ENCODE results near the gene GFPT1.
"Not testable (repeated sequence)": the region's sequence is repeated elsewhere in the genome, so short reads cannot be mapped to it uniquely, and the experiment has no call there.

The GFPT1 gene

DNA sequence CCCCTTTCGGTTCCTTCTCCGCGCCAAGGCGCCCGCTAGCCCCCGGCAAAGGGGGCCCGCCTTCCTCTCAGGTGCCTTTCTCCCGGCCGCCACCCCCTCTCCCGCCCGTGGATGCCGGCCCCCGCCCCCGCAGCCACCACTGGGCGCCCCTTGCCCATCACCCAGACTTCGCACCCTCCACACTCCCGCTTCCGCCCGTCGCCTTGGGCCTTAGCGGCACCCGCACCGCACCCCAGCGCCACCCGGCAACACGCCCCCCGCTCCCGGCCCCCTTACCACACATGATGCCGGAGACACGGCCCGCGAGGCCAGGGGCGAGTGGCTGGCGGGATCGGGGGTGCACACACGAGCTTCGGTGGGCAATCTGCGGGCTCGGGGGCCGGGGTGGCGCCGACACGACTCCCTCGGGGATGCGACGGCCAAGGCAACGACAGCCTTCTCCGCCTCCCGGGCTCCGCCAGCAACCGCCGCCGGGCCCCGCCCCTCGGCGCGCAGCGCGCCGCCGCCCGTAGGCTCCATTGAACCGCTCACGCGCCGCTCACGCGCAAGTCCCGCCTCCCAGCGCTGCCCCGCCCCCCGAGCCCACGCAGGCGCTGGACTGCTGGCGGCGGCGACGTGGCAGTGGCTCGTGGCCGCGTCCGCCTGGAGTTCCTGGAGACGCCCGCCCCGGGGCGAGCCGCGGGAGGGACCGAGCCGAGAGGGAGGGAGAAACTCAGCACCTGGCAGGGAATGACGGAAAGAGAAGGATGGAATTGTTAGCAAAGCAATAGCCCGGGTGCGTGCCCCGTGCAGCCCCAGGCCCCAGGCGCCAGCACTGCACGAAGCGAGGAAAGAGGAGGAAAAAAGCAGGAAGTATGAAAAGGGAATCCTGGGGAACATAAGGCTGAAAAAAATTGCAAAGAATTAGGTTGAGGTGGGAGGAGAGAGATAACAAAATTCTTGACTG lies at the start of gene GFPT1:
Gene GFPT1 (minus strand): TSS at position 439 of the 946 bp plus-strand sequence. CDS start 156 bp downstream, at position 283.
- peak; percentile 66 for DNase-seq

DNA sequence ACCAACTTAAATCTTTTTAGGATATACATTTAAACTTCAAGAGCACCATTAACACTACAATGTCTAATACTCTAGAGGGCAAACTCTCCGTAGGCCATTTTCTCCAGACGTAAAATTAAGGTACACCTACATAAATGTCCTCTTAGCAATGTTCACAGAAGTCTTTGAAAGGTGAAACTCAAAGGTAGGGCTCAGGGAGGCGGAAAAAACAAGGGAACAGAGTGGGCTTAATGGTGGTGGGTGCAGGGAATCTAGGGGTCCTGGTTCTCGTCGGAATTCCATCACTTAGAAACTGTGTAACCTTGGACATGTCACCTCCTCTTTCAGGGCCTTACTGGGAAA lies 49.5 kb upstream of the GFPT1 start:
- no peak for DNase-seq

DNA sequence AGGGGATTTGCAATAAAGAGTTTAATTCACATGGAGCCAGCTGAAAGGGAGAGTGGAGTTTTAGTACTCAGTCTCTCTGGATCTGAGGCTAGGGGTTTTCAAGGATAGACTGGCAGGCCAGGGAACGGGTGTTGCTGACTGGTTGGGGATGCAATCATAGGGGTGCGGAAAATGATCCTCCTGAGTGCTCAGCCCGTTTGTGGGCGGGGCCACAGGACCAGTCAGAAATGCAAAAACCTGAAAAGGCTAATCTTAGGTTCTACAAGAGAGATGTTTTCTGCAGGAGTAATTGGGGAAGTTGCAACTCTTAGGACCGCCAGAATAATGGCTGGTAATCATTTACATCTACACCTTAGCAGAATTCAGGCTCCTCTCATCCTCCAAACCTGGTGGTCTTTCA lies 47.7 kb upstream of the GFPT1 start:
- DNase-seq = no peak

DNA sequence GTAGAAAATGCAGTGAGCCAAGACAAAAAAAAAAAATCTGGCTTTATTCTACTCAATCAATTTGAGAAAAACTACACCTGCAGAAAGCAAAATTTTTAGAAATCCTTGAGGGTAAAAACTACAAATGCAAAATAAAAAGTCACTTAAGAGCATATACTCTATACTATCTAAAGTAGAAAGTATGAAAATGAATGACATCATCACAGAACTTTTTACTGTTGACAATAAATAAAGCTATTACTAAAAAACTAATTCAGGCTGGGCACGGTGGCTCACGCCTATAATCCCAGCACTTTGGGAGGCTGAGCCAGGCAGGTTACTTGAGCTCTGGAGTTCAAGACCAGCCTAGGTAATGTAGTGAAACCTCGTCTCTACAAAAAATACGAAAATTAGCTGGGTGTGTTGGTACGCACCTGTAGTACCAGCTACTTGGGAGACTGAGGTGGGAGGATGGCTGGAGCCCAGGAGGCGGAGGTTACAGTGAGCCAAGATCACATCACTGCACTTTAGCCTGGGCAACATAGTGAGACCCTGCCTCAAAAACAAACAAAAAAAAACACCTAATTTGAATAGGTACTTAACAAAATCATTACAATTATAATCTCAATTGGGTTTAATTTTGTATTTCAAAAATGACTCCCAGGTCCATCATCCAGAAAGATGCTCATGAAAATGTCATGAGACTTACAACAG lies 42.6 kb upstream of the GFPT1 start:
- no peak for DNase-seq

GRCh38 chr2:69428981-69429380 lies 42.0 kb upstream of the GFPT1 start:
- DNase-seq = no peak

GRCh38 chr2:69424419-69424818 lies 37.4 kb upstream of the GFPT1 start:
- DNase-seq = no peak

DNA sequence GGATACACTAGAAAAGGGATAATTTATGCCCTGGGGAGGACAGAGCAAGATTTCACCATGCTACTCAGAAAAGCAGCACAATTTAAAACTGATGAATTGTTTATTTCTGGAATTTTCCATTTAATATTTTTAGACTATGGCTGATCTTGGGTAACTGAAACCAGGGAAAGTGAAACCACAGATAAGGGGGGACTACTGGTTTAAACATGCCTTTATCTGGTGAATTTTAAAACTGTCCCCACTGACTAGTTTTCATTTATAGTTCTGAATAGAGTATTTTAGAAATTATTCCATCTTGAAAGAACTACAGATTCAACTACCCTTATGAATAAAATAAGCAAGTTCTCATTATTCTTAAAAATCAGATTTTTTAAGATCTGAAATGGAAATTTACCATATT lies 35.2 kb upstream of the GFPT1 start:
- DNase-seq = no peak

DNA sequence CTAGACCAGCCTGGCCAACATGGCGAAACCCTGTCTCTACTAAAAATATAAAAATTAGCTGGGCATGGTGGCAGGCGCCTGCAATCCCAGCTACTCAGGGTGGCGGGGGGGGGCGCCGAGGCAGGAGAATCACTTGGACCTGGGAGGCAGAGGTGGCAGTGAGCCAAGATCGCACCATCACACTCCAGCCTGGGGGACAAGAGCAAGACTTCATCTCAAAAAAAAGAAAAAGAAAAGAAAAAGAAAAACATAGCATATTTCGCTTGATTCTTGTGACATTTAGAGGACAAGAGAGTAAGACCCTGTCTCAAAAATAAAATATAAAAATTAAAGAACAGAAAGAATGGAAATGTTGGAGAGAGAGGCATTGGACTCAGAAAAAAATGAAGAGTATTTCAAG lies 32.1 kb upstream of the GFPT1 start:
- DNase-seq = not testable (repeated sequence)

DNA sequence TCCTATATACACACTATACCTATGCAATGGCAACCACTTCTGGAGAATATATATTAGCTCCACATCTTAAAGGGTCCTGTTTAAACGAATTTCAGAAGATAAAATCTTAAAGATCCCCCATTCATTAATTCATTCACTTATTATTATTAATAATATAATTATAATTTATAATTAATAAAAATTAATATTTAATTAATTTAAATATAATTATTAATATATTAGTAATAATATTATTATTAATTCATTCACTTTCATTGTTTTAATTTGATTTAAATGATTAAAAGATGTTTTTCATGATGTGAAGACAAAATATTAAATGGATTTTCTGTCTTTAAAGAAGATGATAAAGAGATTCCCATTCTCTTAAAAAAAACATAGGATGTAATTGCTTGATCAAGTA lies 29.1 kb upstream of the GFPT1 start:
- no peak for DNase-seq

- no peak for DNase-seq
Measured at GRCh38 chr2:69411120-69411519, 24.1 kb upstream of the GFPT1 start.

DNA sequence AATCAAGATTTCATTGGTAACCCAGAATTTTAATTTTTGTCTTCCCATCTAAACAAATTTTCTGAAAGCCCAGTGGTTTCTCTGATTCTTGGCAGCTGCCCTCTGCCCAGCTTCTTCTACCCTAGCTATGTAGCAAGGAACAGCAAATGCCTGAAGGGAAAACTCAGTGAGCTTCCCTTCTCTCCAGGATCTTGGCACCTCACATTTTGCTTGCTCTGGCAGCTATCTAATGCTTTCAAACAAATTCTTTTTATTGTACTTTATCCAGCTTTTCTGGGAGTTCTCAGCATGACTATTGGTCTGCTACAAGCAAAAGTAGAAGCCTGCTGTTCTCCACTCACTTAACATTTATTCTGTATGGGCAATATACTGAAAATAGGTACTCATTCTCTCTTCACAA lies 18.3 kb upstream of the GFPT1 start:
- no peak for DNase-seq

DNA sequence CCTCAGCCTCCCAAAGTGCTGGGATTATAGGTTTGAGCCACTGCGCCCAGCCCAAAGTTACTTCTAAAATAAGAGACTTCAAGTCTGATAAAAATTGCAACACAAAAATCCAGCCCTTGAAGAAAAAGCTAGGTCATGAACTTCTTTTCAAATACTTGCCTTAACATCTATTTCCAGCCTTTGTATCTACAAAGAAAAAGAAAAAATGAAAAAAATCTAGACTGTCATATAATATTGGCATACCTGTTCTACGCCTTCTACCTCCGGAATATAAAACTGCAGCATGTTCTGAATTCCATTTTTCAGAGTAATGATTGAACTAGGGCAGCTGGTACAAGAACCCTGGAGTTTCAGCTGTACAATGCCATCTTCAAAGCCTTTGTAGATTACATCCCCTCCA lies 13.1 kb upstream of the GFPT1 start:
- no peak for DNase-seq

DNA sequence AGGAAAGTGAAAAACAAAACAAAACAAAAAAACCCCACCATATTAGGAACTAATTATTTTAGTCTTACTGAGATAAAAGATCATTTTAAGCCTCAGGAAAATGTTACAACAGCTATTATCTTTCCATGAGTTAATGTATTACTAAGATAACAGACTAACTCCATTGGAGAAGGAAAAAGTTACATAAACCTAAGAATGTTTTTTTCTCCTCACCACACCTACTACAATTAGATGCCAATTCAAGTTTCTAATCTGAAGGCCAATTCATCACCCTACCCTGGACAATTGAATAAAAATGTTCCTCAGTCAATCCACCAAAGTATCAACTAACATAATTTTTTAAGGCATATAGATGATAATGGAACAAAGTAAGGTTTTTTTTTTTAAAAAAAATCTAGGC lies 10.2 kb upstream of the GFPT1 start:
- DNase-seq = no peak

DNA sequence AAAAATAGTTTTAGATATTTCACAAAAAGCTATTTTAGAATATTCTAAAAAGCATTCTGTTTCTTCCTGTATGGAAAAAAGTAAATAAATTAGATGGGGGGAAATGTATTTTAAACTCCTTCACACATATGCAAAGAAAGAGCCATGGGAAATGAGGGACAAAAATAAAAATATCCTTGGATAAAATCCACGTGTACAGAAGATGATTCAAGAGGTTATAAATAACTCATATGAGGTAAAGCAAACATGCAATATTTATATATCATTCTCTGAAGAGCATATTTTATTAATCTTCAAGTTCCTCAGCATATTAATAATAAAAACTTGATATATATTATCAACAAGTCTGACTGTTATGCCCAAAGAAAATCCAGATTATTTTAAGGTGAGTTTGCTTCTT lies 8.8 kb upstream of the GFPT1 start:
- DNase-seq = no peak

- DNase-seq = no peak
Measured at GRCh38 chr2:69393963-69394362, 6.9 kb upstream of the GFPT1 start.

- DNase-seq = no peak
Measured at GRCh38 chr2:69390471-69390870, 3.4 kb upstream of the GFPT1 start.

GRCh38 chr2:69390001-69390400 lies 3.0 kb upstream of the GFPT1 start:
- DNase-seq = no peak

- DNase-seq = no peak
Measured at GRCh38 chr2:69389271-69389670, 2.2 kb upstream of the GFPT1 start.

GRCh38 chr2:69387770-69388481 lies 899 bp upstream of the GFPT1 start:
- DNase-seq = no peak

DNA sequence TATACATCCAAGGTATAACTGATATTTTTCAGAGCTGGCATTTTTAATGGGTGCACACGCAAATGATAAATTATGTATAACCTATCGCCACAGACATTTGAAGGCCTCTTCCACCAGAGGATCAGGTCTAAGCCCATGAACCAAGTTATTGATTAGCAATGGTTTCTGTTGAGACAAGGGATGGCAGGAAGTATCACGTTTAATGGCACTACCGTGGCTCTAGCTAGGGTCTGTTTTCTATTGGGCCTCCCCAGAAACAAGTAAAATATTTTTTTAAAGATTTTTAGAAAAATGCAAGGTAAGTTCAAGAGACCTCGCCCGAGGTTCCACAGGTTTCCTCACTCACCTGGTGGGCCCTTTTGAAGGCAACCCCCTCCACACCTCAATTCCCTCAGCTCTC lies 667 bp downstream of the GFPT1 start:
- no peak for DNase-seq

GRCh38 chr2:69385443-69386151 lies 1.4 kb downstream of the GFPT1 start:
- DNase-seq = no peak

DNA sequence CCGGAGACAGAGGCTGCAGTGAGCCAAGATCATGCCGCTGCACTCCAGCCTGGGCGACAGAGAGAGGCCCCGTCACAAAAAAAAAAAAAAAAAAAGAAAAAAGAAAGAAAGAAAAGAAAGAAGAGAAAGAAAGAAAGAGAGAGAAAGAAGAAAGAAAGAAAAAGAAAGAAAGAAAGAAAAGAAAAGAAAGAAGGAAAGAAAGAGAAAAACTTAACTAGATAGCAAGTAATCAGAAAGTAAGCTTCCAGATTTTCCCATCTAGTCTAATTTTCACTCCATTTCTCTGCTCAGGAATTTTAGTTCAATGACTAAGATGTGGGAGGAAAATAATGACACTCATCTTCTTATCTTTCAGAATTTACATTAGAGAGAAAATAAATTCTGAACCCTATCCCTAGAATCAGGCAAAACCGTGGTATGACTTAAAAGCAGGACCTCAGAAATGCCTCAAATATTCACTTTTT lies 2.4 kb downstream of the GFPT1 start:
- no peak for DNase-seq
